ENCODE results near the gene RASGRP4.

RASGRP4 gene

DNA sequence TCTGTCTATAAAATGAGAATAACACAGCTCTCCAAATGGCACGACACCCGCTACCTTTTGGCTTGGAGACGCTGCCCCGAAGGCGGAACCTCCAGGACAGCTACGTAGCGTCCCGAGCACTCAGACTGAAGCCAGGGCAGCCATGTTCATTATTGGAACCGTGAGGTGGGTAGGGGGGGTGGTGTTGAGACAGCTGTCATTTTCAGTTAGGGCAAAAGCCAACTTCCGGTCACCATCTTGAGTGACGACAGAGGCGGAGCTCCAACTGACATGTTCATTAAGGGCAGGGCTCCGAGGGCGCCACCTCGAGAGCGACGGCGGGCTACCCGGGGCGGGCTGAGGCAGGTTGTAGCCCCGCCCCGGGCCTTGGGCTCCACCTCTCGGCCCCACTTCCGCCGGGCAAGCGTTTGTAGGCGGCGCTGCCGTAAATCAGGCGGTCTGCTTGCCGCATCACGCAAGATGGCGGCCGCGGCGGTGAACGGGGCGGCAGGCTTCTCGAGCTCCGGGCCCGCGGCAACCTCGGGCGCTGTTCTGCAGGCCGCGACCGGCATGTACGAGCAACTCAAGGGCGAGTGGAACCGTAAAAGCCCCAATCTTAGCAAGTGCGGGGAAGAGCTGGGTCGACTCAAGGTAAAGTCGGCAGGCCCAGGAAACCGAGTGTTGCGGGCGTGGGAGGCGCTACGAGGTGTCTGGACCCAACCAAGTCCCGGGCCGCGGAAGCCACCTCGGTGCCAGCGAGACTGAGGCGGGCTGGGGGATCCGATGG, 51.5 kb downstream of the RASGRP4 start, which contains the start of gene PSMD8:
Gene PSMD8, plus strand, starts transcription at position 240 of the 766 bp plus-strand sequence. Its CDS starts 31 bp downstream, at position 271.
- ATAC-seq, result peak; percentile 98
- no peak for TF ChIP-seq ZNF70 (CRISPR knock-in tag; IDR thresholded peaks at IDR 0.05)
- 0 out of 2 replicates have a peak, but pooled peaks have one; percentile 17 for TF ChIP-seq ESRRG (CRISPR knock-in tag; IDR thresholded peaks at IDR 0.05)
- TF ChIP-seq CSDC2 (CRISPR knock-in tag; IDR thresholded peaks at IDR 0.05), result no peak
- TF ChIP-seq, protein P1, sequence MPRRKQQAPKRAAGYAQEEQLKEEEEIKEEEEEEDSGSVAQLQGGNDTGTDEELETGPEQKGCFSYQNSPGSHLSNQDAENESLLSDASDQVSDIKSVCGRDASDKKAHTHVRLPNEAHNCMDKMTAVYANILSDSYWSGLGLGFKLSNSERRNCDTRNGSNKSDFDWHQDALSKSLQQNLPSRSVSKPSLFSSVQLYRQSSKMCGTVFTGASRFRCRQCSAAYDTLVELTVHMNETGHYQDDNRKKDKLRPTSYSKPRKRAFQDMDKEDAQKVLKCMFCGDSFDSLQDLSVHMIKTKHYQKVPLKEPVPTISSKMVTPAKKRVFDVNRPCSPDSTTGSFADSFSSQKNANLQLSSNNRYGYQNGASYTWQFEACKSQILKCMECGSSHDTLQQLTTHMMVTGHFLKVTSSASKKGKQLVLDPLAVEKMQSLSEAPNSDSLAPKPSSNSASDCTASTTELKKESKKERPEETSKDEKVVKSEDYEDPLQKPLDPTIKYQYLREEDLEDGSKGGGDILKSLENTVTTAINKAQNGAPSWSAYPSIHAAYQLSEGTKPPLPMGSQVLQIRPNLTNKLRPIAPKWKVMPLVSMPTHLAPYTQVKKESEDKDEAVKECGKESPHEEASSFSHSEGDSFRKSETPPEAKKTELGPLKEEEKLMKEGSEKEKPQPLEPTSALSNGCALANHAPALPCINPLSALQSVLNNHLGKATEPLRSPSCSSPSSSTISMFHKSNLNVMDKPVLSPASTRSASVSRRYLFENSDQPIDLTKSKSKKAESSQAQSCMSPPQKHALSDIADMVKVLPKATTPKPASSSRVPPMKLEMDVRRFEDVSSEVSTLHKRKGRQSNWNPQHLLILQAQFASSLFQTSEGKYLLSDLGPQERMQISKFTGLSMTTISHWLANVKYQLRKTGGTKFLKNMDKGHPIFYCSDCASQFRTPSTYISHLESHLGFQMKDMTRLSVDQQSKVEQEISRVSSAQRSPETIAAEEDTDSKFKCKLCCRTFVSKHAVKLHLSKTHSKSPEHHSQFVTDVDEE (CRISPR knock-in tag; IDR thresholded peaks at IDR 0.05), result peak; percentile 62; the same call in 1 of the 2 replicates
- TF ChIP-seq PPARA (CRISPR knock-in tag; IDR thresholded peaks at IDR 0.05; ENCODE audit: borderline replicate concordance), result no peak
- TF ChIP-seq, protein P2, sequence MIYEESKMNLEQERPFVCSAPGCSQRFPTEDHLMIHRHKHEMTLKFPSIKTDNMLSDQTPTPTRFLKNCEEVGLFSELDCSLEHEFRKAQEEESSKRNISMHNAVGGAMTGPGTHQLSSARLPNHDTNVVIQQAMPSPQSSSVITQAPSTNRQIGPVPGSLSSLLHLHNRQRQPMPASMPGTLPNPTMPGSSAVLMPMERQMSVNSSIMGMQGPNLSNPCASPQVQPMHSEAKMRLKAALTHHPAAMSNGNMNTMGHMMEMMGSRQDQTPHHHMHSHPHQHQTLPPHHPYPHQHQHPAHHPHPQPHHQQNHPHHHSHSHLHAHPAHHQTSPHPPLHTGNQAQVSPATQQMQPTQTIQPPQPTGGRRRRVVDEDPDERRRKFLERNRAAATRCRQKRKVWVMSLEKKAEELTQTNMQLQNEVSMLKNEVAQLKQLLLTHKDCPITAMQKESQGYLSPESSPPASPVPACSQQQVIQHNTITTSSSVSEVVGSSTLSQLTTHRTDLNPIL (CRISPR knock-in tag; IDR thresholded peaks at IDR 0.05; ENCODE audit: low read depth), result no peak
- TF ChIP-seq OSR1 (CRISPR knock-in tag; IDR thresholded peaks at IDR 0.05), result no peak
- no peak for TF ChIP-seq ZFP30 (CRISPR knock-in tag; IDR thresholded peaks at IDR 0.05)

DNA sequence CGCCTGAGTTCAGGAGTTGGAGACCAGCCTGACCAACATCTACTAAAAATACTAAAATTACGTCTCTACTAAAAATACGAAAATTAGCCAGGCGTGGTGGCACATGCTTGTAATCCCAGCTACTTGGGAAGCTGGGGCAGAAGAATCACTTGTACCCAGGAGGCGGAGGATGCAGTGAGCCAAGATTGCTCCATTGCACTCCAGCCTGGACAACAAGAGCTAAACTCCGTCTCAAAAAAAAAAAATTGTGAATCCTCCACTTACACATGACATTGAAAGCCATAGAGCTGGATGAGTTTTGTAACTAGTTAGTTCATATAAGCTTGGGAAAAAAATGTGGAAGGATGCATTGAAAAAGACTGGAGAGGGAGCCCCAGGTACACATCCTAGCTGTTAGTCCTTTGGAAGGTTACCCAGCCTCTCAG, 52.1 kb downstream of the RASGRP4 start:
- no peak for ATAC-seq
- TF ChIP-seq OSR1 (CRISPR knock-in tag; IDR thresholded peaks at IDR 0.05) (no peak), ZFP3 (CRISPR knock-in tag; IDR thresholded peaks at IDR 0.05) (no peak)

DNA sequence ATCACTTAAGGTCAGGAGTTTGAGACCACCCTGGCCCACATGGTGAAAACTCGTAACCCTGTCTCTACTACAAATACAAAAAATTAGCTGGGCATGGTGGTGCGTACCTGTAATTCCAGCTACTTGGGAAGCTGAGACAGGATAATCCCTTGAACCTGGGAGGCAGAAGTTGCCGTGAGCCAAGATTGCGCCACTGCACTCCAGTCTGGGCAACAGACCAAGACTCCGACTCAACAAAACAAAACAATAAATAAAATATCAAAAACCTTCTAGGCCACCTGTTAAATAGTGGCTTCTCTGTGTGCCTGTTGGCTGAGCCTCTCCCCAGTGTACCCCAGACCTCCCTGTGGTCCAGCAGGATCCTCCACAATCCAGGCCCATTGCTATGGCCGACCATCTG, 54.9 kb downstream of the RASGRP4 start:
- ATAC-seq, result no peak

DNA sequence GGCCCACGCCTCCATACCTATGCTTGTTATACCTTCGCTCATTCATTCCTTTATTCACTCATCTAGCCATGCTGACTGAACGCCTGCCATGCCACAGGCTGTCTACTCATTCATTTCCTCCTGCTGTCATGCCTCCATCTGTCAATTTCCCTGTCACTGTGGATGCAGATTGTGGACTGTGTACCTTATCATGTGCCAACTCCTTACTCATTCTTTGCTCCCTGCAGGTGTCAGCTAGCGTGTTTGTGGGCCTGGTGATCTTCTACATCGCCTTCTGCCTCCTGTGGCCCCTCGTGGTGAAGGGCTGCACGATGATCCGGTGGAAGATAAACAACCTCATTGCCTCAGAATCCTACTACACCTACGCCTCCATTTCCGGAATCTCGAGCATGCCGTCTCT, 55.7 kb downstream of the RASGRP4 start:
- no peak for ATAC-seq
- TF ChIP-seq ZNF70 (CRISPR knock-in tag; IDR thresholded peaks at IDR 0.05), result no peak
- TF ChIP-seq PPARA (CRISPR knock-in tag; IDR thresholded peaks at IDR 0.05; ENCODE audit: borderline replicate concordance), result no peak
- TF ChIP-seq ZNF565 (CRISPR knock-in tag; conservative IDR thresholded peaks at IDR 0.05; ENCODE audit: low read depth), result no peak
- TF ChIP-seq SNAI2 (CRISPR knock-in tag; IDR thresholded peaks at IDR 0.05), result no peak
- no peak for TF ChIP-seq ISL1 (CRISPR knock-in tag; IDR thresholded peaks at IDR 0.05)
- TF ChIP-seq, protein P3, sequence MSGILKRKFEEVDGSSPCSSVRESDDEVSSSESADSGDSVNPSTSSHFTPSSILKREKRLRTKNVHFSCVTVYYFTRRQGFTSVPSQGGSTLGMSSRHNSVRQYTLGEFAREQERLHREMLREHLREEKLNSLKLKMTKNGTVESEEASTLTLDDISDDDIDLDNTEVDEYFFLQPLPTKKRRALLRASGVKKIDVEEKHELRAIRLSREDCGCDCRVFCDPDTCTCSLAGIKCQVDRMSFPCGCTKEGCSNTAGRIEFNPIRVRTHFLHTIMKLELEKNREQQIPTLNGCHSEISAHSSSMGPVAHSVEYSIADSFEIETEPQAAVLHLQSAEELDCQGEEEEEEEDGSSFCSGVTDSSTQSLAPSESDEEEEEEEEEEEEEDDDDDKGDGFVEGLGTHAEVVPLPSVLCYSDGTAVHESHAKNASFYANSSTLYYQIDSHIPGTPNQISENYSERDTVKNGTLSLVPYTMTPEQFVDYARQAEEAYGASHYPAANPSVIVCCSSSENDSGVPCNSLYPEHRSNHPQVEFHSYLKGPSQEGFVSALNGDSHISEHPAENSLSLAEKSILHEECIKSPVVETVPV (CRISPR knock-in tag; IDR thresholded peaks at IDR 0.05), result no peak
- no peak for TF ChIP-seq ZFP3 (CRISPR knock-in tag; IDR thresholded peaks at IDR 0.05)
- TF ChIP-seq ARNTL (CRISPR knock-in tag; IDR thresholded peaks at IDR 0.05; ENCODE audit: borderline replicate concordance, low read depth), result no peak
- no peak for TF ChIP-seq TOX (CRISPR knock-in tag; IDR thresholded peaks at IDR 0.05; ENCODE audit: borderline replicate concordance)
- TF ChIP-seq BACH2 (CRISPR knock-in tag; IDR thresholded peaks at IDR 0.05; ENCODE audit: borderline replicate concordance), result no peak
- TF ChIP-seq ZNF8 (CRISPR knock-in tag; IDR thresholded peaks at IDR 0.05), result no peak
- TF ChIP-seq, protein P2 (CRISPR knock-in tag; IDR thresholded peaks at IDR 0.05; ENCODE audit: low read depth), result no peak

More for the DNA sequence above, 54.9 kb downstream of the RASGRP4 start:
- TF ChIP-seq, protein P4, sequence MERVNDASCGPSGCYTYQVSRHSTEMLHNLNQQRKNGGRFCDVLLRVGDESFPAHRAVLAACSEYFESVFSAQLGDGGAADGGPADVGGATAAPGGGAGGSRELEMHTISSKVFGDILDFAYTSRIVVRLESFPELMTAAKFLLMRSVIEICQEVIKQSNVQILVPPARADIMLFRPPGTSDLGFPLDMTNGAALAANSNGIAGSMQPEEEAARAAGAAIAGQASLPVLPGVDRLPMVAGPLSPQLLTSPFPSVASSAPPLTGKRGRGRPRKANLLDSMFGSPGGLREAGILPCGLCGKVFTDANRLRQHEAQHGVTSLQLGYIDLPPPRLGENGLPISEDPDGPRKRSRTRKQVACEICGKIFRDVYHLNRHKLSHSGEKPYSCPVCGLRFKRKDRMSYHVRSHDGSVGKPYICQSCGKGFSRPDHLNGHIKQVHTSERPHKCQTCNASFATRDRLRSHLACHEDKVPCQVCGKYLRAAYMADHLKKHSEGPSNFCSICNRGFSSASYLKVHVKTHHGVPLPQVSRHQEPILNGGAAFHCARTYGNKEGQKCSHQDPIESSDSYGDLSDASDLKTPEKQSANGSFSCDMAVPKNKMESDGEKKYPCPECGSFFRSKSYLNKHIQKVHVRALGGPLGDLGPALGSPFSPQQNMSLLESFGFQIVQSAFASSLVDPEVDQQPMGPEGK (CRISPR knock-in tag; IDR thresholded peaks at IDR 0.05; ENCODE audit: borderline replicate concordance), result no peak
- TF ChIP-seq ISL1 (CRISPR knock-in tag; IDR thresholded peaks at IDR 0.05) (no peak), ZFP3 (CRISPR knock-in tag; IDR thresholded peaks at IDR 0.05) (no peak), ZFP30 (CRISPR knock-in tag; IDR thresholded peaks at IDR 0.05) (no peak), GLIS3 (CRISPR knock-in tag; IDR thresholded peaks at IDR 0.05) (no peak), ZC3H10 (CRISPR knock-in tag; IDR thresholded peaks at IDR 0.05) (no peak), OSR1 (CRISPR knock-in tag; IDR thresholded peaks at IDR 0.05) (no peak), PPARA (CRISPR knock-in tag; IDR thresholded peaks at IDR 0.05; ENCODE audit: borderline replicate concordance) (no peak), SNAI2 (CRISPR knock-in tag; IDR thresholded peaks at IDR 0.05) (no peak), ZNF70 (CRISPR knock-in tag; IDR thresholded peaks at IDR 0.05) (no peak)
- TF ChIP-seq, protein P2 (CRISPR knock-in tag; IDR thresholded peaks at IDR 0.05; ENCODE audit: low read depth), result no peak
- TF ChIP-seq, protein P5, sequence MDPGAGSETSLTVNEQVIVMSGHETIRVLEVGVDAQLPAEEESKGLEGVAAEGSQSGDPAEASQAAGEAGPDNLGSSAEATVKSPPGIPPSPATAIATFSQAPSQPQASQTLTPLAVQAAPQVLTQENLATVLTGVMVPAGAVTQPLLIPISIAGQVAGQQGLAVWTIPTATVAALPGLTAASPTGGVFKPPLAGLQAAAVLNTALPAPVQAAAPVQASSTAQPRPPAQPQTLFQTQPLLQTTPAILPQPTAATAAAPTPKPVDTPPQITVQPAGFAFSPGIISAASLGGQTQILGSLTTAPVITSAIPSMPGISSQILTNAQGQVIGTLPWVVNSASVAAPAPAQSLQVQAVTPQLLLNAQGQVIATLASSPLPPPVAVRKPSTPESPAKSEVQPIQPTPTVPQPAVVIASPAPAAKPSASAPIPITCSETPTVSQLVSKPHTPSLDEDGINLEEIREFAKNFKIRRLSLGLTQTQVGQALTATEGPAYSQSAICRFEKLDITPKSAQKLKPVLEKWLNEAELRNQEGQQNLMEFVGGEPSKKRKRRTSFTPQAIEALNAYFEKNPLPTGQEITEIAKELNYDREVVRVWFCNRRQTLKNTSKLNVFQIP (CRISPR knock-in tag; IDR thresholded peaks at IDR 0.05; ENCODE audit: borderline replicate concordance, low read depth), result no peak
